H1 (cell line): ENCODE measurements around the gene TBX4. TPM values are rescaled to one million over a fixed set of nuclear protein-coding genes. Genes with fewer than 3 reads are reported as not detected.

Source experiments
- ASH2L ChIP-seq: fragments of 200-600, 300-600 bp; sonication (generic); IDR thresholded peaks from one replicate; pipeline ENCODE4 v1.7.1; 2017; ENCODE audit warnings: low read length
- JUND ChIP-seq: IDR thresholded peaks from 2 replicates; pipeline ENCODE4 v1.6.1; 2011; ENCODE audit warnings: mild to moderate bottlenecking, improper control_type of control experiment, low read length
- RNF2 ChIP-seq: fragments of 200-900, 300-1000 bp; sonication (generic); IDR thresholded peaks from 2 replicates; pipeline ENCODE4 v1.7.1; 2016; ENCODE audit warnings: borderline replicate concordance, low read depth, mild to moderate bottlenecking, antibody characterized with exemption, low read length; ENCODE audit not compliant: poor library complexity, severe bottlenecking; ENCODE audit errors: missing control alignments
- SAP30 ChIP-seq: fragments of 300-600 bp; sonication (generic); IDR thresholded peaks from 2 replicates; pipeline ENCODE4 v1.7.1; 2012; ENCODE audit warnings: low read length, moderate library complexity, mild to moderate bottlenecking, inconsistent platforms; ENCODE audit not compliant: insufficient read depth, insufficient replicate concordance
- SIX5 ChIP-seq: IDR thresholded peaks from 2 replicates; pipeline ENCODE4 v1.6.1; 2011; ENCODE audit warnings: mild to moderate bottlenecking, low read depth, low read length
- SUZ12 ChIP-seq: fragments of 200-600 bp; sonication (generic); IDR thresholded peaks from 2 replicates; pipeline ENCODE4 v1.6.1; 2012; ENCODE audit warnings: mild to moderate bottlenecking, inconsistent platforms, low read length, moderate library complexity, mixed read lengths
- polyA plus RNA-seq, 7 experiments: library from polyadenylated mRNA; depleted of rRNA in 3 of 7; stranded (reverse) in 5 of 7; unstranded in 2 of 7; fragments of >200 nt in 5 of 7; fragments of 200-250 nt in 2 of 7; gene quantifications; 1 replicate in 5 of 7; 2 replicates in 1 of 7; 4 replicates in 1 of 7; pipeline versions ENCODE4 v1.2.1 to v1.2.3, GENCODE V29; 2011 to 2013; ENCODE audit warnings: missing spikeins in 2 of 7, mixed read lengths in 2 of 7
- total RNA-seq: library from RNA; stranded (reverse); fragmentation: NEBNext Ultra II Directional; extraction: Animal tissue kit (Norgen Biotek cat#: 25700); gene quantifications from 2 replicates; pipeline ENCODE4 v1.2.1, GENCODE V29; 2021

The TBX4 gene
- total and polyA plus RNA-seq, 2 of the 8 experiments (the other 6 are each of a cell fraction or from before 2014, with no cell fraction given), result 0.02 TPM; not detected in 1

DNA sequence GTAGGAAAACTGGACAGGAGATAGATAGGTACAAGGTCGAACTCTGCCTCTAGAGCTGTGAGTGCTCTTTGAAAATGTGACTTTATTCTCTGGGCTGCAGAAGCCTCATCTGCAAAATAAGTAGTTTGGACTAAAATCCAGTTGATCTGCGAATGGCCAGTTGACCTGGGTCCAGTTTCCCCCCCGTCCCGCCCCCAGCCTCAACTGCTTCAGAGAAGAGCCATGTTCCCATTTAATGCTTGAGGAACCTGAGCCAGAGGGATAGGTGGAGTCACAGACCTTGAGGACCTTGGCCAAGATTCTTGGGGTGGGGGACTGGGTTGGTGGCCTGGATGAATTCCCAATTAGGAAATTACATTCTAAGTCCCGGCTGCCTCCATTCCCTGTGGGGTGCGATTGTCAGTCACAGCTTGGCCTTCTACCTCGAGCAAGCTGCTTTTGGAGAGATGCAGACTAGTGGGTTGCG, 38.5 kb upstream of the TBX4 start (continued):
- no peak for TF ChIP-seq SUZ12
- no peak for TF ChIP-seq SAP30
- no peak for TF ChIP-seq RNF2
- TF ChIP-seq ASH2L, result no peak
- TF ChIP-seq SIX5, result no peak
- TF ChIP-seq JUND, result no peak
